Natural killer cell treated with Interleukin-12 subunit alpha and Interleukin-12 subunit beta and Interleukin-15 and Interleukin-18, amount 100 ng/mL, for 72 hours (primary cell): ENCODE results near the gene KMO. TPM values are rescaled to one million over a fixed set of nuclear protein-coding genes. Genes with fewer than 3 reads are reported as not detected.
A peak's percentile ranks its signal among the peaks of the same experiment; 100 is the strongest.

Source experiments
- ATAC-seq, 2 donors: fragments of 150-1000 bp; cut with Tn5 transposase in 1 of 2; sonication (Bioruptor Pico), chemical (Tn5 transposase) in 1 of 2; 2 replicates each; pipeline ENCODE4 v1.10.0; 2021
- DNase-seq: peaks from one replicate; pipeline ENCODE4 v3.0.0; 2022; ENCODE audit warnings: low spot score
- H3K27ac Mint-ChIP-seq, 2 donors: 1 replicate in 1 of 2; 2 replicates in 1 of 2; pipeline ENCODE4 v1.8.0; 2022; ENCODE audit warnings: mixed read lengths in 2 of 2, mild to moderate bottlenecking in 1 of 2, moderate library complexity in 1 of 2
- H3K27me3 Mint-ChIP-seq, 2 donors: 1 replicate in 1 of 2; 2 replicates in 1 of 2; pipeline ENCODE4 v1.8.0; 2022; ENCODE audit warnings: mixed read lengths in 2 of 2
- H3K36me3 Mint-ChIP-seq: one replicate; pipeline ENCODE4 v1.8.0; 2022; ENCODE audit warnings: mixed read lengths
- H3K4me1 Mint-ChIP-seq, 2 donors: 1 replicate in 1 of 2; 2 replicates in 1 of 2; pipeline ENCODE4 v1.8.0; 2022; ENCODE audit warnings: low read depth in 2 of 2, mixed read lengths in 2 of 2, mild to moderate bottlenecking in 1 of 2
- H3K4me3 Mint-ChIP-seq: one replicate; pipeline ENCODE4 v1.8.0; 2022; ENCODE audit warnings: mixed read lengths
- H3K9me3 Mint-ChIP-seq: 2 replicates; pipeline ENCODE4 v1.8.0; 2022; ENCODE audit warnings: mixed read lengths
- total RNA-seq, 2 donors: library from RNA; stranded (reverse); gene quantifications; one replicate each; pipeline ENCODE4 v1.2.3, GENCODE V29; 2022

The KMO gene
- total RNA-seq, 2 donors from 2014 or later, result not detected

GRCh38 chr1:241611736-241612135 is 79.6 kb downstream of the KMO start:
- H3K36me3 Mint-ChIP-seq, result no peaks in the 10 kb centered on the region
- DNase-seq (no peak), ATAC-seq (no peak)
- H3K4me1 Mint-ChIP-seq, result no peaks in the 10 kb centered on the region
- H3K27me3 Mint-ChIP-seq, result no peaks in the 10 kb centered on the region
- H3K27ac Mint-ChIP-seq, result no peak overlapping the region
- H3K4me3 Mint-ChIP-seq, result no peak overlapping the region
- no peaks in the 10 kb centered on the region for H3K9me3 Mint-ChIP-seq

DNA sequence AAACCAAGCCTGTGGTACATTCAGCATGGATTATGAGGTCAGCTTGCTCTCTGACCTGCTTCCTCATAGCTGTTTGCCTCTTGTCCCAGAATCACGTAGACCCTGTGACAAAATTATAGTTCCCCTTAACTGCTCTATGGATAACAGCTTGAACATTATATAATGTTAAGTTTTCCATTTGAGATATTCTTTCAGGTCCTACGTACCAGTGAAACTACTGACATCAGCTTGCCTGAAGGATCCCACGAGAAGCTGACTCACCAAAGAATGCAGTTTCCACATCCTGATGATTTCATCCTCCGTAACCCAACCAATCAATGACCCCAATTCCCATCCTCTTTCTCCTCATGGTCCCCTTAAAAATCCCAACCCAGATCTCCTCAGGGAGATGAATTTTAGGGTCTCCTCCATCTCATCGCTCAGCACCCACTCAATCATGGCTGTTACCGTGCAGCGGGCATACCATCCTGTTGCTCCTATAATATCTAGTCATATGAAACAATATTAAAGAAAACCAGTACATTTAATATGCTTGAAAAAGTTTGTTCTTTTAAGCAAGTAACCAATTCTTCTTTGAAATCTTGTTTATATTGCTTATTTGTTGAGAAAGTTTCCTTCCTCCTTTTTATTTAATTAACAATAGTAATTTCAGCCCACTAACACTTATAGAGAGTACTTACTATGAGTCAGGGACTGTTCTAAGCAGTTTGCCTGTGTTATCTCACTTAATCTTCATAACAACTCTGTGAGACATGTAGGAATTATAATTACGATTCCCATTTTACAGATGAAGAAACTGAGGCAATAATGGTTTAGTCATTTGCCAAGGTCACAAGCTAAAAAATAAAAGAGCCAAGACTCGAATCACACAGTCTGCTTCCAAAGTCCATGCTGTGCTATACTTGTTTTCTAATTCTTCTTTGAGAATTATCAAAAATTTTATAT is 80.6 kb downstream of the KMO start:
- no peaks in the 10 kb centered on the region for H3K9me3 Mint-ChIP-seq
- ATAC-seq, result no peak
- no peaks in the 10 kb centered on the region for H3K27me3 Mint-ChIP-seq
- H3K4me1 Mint-ChIP-seq, result no peaks in the 10 kb centered on the region
- no peaks in the 10 kb centered on the region for H3K36me3 Mint-ChIP-seq
- no peak overlapping the region for H3K27ac Mint-ChIP-seq
- no peak for DNase-seq
- H3K4me3 Mint-ChIP-seq, result no peak overlapping the region

DNA sequence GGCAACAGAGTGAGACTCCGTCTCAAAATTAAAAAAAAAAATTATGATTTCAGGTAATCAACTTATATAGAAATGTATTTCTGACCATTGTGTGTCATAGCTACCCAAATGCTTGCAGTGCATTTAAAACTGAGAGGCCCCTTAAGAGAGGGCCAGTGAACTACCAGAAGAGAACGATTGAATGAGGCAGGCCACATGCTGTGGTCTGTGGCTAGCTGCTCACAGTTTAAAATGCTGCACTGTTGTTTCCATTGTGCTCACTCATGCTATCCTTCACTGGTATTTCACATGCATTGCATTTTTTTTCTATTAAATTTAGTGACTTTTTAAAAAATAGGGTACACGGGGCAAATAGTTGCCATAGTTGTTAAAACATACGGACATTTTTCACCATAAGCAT is 82.0 kb downstream of the KMO start:
- ATAC-seq (no peak), DNase-seq (no peak)
- Mint-ChIP-seq H3K36me3 (no peaks in the 10 kb centered on the region), H3K9me3 (no peaks in the 10 kb centered on the region), H3K27me3 (no peaks in the 10 kb centered on the region), H3K4me3 (no peak overlapping the region), H3K4me1 (no peaks in the 10 kb centered on the region), H3K27ac (no peak overlapping the region)

GRCh38 chr1:241614572-241614971 is 82.4 kb downstream of the KMO start:
- H3K36me3 Mint-ChIP-seq, result no peaks in the 10 kb centered on the region
- H3K9me3 Mint-ChIP-seq, result no peaks in the 10 kb centered on the region
- H3K27me3 Mint-ChIP-seq, result no peaks in the 10 kb centered on the region
- no peak overlapping the region for H3K27ac Mint-ChIP-seq
- ATAC-seq, result no peak
- H3K4me3 Mint-ChIP-seq, result no peak overlapping the region
- DNase-seq, result no peak
- no peaks in the 10 kb centered on the region for H3K4me1 Mint-ChIP-seq

DNA sequence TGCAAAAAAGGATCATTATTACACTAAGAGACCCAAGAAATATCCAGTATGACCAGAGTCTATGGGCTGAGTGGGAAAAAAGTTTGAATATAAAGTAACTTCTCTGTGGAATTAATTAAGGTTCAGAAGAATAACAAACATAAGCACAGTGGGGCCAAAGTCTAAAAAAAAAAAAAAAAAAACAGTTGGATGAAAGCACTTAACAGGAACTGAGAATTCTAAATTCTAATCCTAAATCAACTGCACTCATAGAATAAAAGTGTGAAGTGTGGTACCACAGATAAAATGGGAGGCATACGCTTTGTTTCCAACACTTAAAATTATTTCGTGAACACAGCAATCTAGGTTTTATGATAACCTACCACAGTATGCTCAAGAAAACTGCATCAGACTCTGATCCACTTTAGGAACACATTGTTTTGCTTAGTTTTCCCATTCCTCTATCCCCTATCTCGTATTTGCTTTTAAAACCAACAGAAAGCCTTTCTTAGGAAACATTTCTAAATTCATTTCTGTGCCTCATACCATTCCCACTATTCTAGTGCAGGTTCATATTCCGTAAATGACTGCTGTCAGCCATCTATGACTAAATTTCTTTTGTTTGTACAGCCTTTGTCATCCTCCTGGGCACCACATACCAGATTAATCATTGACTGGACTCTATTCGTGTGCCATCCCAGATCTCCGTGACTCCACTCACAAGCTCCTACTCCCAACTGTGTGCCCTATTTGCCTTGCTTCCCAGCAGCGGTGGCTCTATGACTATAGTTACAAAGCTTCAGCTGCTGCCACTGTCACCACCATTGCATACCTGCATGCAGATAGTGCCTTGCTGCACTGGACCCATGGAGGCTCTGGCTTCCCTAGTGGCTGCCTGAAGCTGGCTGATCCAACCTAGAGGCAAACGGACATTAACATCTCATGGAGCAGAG is 83.1 kb downstream of the KMO start:
- Mint-ChIP-seq H3K4me1 (no peaks in the 10 kb centered on the region), H3K36me3 (no peaks in the 10 kb centered on the region), H3K27me3 (no peaks in the 10 kb centered on the region), H3K9me3 (no peaks in the 10 kb centered on the region), H3K27ac (no peak overlapping the region), H3K4me3 (no peak overlapping the region)
- DNase-seq (no peak), ATAC-seq (no peak)

DNA sequence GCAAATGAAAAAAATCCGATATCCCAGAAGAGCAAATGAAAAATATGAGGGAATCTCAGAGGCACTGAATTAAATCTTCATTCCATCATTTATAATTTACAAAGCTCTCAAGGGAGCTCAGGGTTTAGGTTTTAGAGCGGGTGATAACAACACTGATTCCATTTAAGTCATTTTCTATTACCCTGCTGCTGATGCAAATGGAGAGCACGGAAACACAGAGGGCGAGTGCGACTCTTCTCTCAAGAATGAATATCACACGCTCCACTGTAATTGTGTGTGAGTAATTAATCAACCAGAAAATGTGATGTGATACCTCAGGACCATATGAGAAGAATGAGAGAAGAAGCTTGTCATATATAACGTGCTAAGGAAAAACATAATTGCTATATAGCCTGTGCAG is 85.2 kb downstream of the KMO start:
- ATAC-seq (no peak), DNase-seq (no peak)
- H3K36me3 Mint-ChIP-seq, result no peaks in the 10 kb centered on the region
- H3K4me1 Mint-ChIP-seq, result no peaks in the 10 kb centered on the region
- no peak overlapping the region for H3K4me3 Mint-ChIP-seq
- no peaks in the 10 kb centered on the region for H3K27me3 Mint-ChIP-seq
- H3K9me3 Mint-ChIP-seq, result no peaks in the 10 kb centered on the region
- H3K27ac Mint-ChIP-seq, result no peak overlapping the region

- no peaks in the 10 kb centered on the region for H3K36me3 Mint-ChIP-seq
- ATAC-seq (no peak), DNase-seq (no peak)
- no peaks in the 10 kb centered on the region for H3K4me1 Mint-ChIP-seq
- peak overlapping the region in 1 of 2 donors; percentile 3 for H3K27ac Mint-ChIP-seq
- H3K9me3 Mint-ChIP-seq, result no peaks in the 10 kb centered on the region
- H3K4me3 Mint-ChIP-seq, result no peak overlapping the region
- no peaks in the 10 kb centered on the region for H3K27me3 Mint-ChIP-seq
Observed at GRCh38 chr1:241622669-241623068, 90.5 kb downstream of the KMO start.

GRCh38 chr1:241624935-241625334 is 92.8 kb downstream of the KMO start:
- Mint-ChIP-seq H3K4me3 (no peak overlapping the region), H3K9me3 (no peaks in the 10 kb centered on the region), H3K36me3 (no peaks in the 10 kb centered on the region), H3K27me3 (no peaks in the 10 kb centered on the region), H3K4me1 (peaks cover 0 to 8% of the 10 kb centered on the region in 2 donors), H3K27ac (no peak overlapping the region)
- ATAC-seq (no peak), DNase-seq (no peak)

DNA sequence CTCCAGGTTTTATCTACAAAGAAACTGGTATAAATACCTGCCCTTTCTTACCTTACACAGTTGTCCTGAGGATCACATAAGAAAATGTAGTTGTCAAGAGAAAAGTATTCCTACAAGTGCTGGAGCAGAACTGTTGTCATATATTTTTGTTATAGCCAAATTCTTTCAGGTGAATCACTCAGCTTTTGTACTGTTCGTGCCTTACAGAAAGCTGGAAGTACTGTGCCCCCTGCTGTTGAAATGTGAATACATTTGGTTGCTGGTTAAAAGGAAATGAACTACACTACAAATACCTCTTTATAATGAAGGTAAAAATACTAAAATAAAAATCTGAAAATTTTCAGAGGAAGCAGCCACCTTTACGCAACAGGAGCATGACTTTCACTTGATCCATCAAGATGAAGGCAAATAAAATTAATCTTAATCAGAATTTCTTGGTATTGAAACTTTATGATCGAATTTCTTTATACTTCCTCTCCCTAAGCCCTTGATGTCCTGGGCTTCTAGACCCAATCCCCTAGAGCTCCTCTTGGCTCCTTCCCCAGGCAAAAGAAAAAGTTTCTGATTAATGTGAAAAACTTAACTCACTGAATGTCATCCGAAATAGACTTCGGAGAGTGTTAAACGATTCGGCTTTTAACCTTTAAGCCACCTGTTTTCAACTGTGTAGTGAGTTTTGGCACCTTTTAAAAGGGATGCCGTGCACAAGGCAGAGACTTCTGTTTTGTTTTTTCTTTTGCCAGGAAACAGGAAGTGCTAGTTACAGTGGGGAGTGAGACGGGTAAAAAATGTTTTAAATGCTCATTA is 95.5 kb downstream of the KMO start:
- ATAC-seq (no peak), DNase-seq (no peak)
- peak overlapping the region; percentile 49 to 63 for H3K27ac Mint-ChIP-seq
- no peak overlapping the region for H3K4me3 Mint-ChIP-seq
- H3K4me1 Mint-ChIP-seq, result peaks cover 0 to 8% of the 10 kb centered on the region in 2 donors
- H3K9me3 Mint-ChIP-seq, result no peaks in the 10 kb centered on the region
- H3K36me3 Mint-ChIP-seq, result peaks cover 8% of the 10 kb centered on the region
- no peaks in the 10 kb centered on the region for H3K27me3 Mint-ChIP-seq

GRCh38 chr1:241630005-241630404 is 97.8 kb downstream of the KMO start:
- Mint-ChIP-seq H3K27me3 (no peaks in the 10 kb centered on the region), H3K4me3 (no peak overlapping the region), H3K9me3 (no peaks in the 10 kb centered on the region), H3K4me1 (peaks cover 0 to 8% of the 10 kb centered on the region in 2 donors), H3K27ac (peak overlapping the region in 1 of 2 donors; percentile 23), H3K36me3 (peaks cover 11% of the 10 kb centered on the region)
- DNase-seq, result no peak
- no peak for ATAC-seq

DNA sequence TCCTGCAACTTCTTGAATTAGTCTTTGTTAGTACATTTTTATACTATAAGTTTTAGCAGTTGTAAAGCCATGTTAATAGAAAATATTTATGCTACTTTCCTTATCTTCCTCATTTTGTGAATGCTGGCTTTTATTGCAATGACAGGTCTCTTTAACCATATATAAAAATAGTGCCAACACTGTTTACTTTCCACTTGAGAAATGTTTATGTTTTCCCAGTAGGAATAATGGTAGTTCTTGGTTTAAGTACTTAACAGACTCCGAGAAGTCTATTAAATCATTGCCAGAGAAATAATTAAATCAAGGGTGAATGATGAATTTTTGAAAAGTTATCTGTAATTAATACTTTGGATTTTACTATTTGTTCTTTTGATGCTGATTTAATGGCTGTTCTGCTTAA is 98.3 kb downstream of the KMO start:
- no peak for DNase-seq
- no peaks in the 10 kb centered on the region for H3K27me3 Mint-ChIP-seq
- peaks cover 0 to 8% of the 10 kb centered on the region in 2 donors for H3K4me1 Mint-ChIP-seq
- H3K4me3 Mint-ChIP-seq, result no peak overlapping the region
- no peak for ATAC-seq
- H3K36me3 Mint-ChIP-seq, result peaks cover 16% of the 10 kb centered on the region
- no peak overlapping the region for H3K27ac Mint-ChIP-seq
- no peaks in the 10 kb centered on the region for H3K9me3 Mint-ChIP-seq

DNA sequence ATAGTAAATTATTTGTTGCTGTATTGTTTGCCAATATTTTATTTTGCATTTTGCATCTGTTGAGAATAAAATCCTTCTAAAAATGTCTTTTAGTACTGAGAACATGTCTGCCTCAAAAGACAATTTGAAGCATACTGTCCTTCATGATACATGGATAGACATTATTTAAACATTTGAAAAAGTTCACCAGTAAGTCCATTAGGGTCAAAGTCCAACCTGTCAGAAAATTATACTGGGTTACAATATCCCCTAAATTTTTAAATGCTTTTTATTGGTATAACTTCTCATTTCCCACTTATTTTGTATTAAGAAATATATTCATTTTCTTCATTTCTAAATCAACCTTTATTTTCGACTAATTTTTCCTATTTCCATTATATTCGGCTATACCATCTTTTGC is 98.7 kb downstream of the KMO start:
- no peaks in the 10 kb centered on the region for H3K27me3 Mint-ChIP-seq
- no peak for ATAC-seq
- H3K9me3 Mint-ChIP-seq, result no peaks in the 10 kb centered on the region
- peaks cover 0 to 8% of the 10 kb centered on the region in 2 donors for H3K4me1 Mint-ChIP-seq
- H3K36me3 Mint-ChIP-seq, result peaks cover 17% of the 10 kb centered on the region
- no peak overlapping the region for H3K27ac Mint-ChIP-seq
- no peak for DNase-seq
- no peak overlapping the region for H3K4me3 Mint-ChIP-seq

GRCh38 chr1:241631674-241632073 is 99.5 kb downstream of the KMO start:
- no peak for ATAC-seq
- Mint-ChIP-seq H3K27ac (no peak overlapping the region), H3K36me3 (peaks cover 17% of the 10 kb centered on the region), H3K27me3 (no peaks in the 10 kb centered on the region), H3K4me3 (no peak overlapping the region), H3K9me3 (no peaks in the 10 kb centered on the region), H3K4me1 (peaks cover 0 to 8% of the 10 kb centered on the region in 2 donors)
- DNase-seq, result no peak
